NCI-H226 (cell line): ENCODE results near the gene IQSEC1.
A peak's percentile ranks its signal among the peaks of the same experiment; 100 is the strongest.

Experiments used
- DNase-seq: peaks from one replicate; pipeline ENCODE4 v3.0.0-alpha.2; 2015

IQSEC1 gene

DNA sequence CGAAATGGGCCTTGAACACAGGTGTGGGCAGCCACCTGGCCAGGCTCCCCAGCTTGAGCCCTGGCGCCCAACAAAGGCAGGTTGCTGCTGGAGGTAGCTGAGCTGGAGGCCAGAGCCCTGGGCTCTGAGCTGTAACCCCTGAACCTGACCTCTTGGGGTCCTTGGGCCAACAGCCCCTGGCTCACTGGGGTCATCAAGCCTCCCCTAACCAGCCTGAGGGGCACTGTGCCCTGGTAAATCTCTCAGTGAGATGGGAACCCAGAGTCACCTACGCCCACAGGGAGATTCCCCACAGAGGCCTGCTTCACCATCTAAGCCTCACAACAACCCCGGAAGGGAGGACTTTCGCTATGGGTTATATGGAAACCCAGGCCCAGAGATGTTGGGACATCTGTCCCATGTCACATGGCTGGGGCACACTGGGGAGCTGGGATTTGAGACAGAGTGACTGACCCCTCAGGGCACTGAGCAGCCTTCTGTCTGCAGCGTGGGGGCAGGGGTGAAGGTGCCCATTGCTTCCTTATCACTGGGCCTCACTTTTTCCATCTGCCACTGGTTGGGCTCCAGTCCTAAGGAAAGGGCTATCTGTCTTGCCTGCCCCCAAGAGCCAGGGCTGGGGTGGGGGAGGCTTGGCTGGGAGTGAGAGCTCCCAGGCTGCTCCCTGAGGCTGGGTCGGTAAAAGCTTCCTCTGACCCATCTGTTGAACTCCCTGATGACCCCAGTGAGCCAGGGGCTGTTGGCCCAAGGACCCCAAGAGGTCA lies 59.1 kb downstream of the IQSEC1 start:
- no peak for DNase-seq

GRCh38 chr3:13013566-13013965 lies 59.7 kb downstream of the IQSEC1 start:
- DNase-seq: no peak

DNA sequence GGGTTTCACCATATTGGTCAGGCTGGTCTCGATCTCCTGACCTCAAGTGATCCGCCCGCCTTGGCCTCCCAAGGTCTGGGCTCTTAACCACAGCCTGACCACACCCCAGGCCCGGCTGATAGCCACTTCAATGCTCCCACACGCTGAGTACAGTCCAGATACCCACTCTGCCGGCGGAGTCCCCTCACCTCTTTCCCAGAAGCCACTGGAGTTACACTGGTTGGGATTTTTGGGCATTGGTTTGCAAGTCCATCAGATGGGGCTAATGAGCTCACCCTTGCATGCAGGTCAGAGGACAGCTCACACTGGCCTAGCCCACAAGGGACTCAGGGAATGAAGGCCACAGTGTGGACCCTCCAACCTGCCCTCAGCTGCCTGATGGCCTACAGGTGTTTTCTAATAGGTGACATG lies 60.1 kb downstream of the IQSEC1 start:
- DNase-seq: no peak

DNA sequence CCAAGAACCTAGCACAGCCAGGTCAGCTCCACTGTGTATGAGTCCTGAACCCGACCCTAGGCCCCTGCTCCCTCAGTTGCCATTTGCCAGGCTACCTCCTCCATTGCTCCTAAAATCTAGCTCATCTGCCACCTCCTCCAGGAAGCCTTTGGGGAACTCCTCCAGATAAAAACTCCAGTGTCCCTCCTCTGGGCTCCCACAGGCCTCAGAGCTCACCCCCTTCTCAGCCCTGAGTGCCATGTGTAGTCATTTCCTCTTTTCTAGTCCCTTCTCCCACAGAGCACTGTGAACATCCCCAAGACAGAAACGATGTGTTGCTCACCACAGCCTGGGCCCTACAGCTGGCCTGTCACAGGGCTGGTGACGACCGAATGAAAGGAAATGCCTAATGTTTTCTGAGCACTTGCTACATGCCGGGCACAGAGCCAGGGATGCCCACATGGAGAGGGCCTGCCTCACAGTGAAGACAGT lies 61.0 kb downstream of the IQSEC1 start:
- no peak for DNase-seq

DNA sequence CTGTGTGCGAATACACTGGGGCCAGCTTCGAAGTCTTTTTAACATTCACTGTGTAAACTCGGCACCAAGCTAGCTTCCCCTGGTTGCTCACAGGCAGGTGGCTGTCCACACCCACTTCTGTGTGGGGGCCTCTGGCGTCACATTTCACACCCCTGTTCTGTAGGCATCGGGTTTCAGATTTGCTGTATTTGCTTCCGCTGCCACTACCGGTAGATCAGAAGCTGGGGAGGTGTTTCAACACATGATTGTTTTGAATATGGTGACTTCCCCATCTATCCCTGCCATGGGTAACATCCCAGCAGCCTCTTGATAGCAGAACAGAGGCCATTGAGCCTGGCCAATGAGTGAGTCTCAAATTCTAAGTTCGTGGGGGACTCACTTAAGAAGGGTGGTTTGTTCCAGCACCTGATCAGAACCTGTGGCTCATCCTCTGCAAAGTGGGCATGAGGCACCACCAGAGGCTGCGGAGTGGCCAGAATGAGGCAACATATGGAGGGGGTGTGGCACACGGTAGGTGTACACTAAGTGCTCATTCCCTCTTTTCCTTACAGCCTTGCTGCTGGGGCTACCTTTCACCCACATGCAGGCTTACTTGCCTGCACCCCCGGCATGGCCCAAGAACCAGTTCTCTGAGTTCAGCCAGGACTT lies 61.5 kb downstream of the IQSEC1 start:
- no peak for DNase-seq

GRCh38 chr3:13010780-13011572 lies 62.3 kb downstream of the IQSEC1 start:
- no peak for DNase-seq

DNA sequence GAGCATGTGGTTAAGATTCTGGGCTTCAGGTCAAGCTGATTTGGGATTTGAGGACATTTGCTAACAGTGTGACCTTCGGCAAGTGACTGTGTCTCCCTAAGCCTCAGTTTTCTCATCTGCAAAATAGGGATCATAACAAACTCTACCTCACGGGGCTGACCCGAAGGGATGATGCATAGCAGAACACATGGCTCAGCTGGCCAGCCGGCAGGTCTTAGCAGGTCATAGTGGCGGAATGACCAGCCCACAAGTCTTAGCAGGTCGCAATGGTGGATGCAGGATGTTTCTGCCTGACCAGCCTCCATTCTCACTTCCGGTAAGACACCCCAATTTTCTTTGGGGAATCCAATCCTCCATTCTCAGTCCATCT lies 63.3 kb downstream of the IQSEC1 start:
- no peak for DNase-seq

DNA sequence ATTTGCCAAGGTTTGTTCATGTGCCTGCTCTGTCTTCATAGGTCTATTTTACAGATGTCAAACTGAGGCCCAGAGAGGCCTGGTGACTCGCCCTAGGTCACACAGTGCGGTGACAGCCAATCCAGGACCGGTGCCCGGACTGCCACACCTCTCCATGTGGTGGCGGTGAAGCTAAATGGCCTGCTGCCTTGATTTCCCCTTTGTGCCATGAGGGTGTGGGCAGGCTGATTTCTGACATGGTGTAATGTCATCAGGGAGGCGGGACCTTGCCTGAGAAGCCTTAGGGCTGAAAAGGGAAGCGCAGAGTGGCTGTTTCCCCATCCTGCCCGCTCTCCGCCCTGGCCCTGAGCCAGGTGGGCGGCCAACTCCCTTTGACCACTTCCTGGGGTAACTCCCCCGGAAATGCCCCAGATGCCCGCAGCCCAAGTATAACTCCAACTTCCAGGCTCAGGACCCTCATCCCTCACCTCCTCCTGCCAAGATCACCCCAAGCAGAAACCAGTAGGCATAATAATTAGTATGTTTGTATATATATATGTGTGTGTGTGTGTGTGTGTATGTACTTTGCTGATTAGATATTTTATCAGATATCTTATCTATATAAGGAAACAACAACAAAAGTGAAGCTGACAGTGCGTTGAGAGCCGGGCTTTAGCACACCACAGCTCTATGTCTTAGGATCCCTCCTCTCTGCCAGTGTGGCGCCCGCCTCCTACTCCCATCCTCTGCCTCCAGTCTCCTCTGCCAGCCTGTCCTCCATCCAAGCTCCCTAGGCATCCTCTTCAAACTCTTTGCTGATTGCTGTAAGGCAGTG lies 63.9 kb downstream of the IQSEC1 start:
- peak; percentile 61 for DNase-seq

- no peak for DNase-seq
These were observed 64.9 kb downstream of the IQSEC1 start for GRCh38 chr3:13008155-13008995.

GRCh38 chr3:13007251-13007941 lies 65.8 kb downstream of the IQSEC1 start:
- no peak for DNase-seq

GRCh38 chr3:13006216-13006990 lies 66.8 kb downstream of the IQSEC1 start:
- DNase-seq: no peak

- no peak for DNase-seq
These were observed 67.9 kb downstream of the IQSEC1 start for GRCh38 chr3:13005301-13005700.

DNA sequence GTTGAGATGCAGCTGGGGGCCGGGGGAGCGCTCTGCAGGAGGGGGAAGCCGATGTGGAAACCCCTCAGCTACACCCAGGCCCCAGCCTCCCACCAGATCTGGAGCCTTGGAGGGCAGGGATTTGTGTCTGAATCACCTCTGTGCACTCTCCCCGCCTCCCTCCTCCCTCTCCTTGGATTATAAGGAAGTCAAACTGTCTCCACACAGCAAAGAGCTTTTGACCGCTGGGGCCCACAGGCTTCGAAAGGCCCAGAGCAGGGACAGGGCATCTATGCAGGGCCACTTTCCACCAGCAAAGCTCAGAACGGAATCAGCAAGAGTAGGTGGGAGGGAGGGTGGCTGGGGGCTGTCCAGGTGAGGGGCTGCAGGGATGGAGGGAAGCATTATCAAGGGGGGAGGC lies 68.9 kb downstream of the IQSEC1 start:
- no peak for DNase-seq

GRCh38 chr3:13003608-13004007 lies 69.6 kb downstream of the IQSEC1 start:
- DNase-seq: no peak

DNA sequence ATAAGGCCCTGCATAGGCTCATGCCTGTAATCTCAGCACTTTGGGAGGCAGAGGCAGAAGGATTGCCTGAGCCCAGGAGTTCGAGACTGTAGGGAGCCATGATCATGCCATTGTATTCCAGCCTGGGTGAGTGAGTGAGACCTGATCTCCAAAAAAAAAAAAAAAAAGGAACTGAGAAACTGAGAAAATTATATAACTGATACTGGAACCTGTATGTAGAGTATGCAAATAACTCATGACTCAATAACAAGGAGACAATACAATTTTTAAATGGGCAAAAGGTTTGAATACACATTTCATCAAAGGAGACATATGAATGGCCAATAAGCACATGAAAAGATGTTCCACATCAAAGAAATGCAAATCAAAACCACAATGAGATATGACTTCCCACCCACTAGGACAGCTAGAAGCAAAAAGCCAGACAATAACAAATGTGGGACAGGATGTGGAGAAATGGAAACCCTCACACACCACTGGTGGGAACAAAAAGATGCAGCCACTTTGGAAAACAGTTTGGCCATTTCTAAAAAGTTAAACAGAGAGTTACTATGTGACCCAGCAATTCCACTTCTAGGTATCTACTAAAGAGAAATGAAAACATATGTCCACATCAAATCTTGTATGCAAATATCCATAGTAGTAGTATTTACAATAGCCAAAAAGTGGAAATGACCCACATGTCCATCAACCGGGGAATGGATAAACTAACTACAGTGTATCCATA lies 70.7 kb downstream of the IQSEC1 start:
- DNase-seq: no peak

- DNase-seq: no peak
These were observed 73.8 kb downstream of the IQSEC1 start for GRCh38 chr3:12999147-13000140.

- DNase-seq: no peak
These were observed 74.6 kb downstream of the IQSEC1 start for GRCh38 chr3:12998648-12999047.

DNA sequence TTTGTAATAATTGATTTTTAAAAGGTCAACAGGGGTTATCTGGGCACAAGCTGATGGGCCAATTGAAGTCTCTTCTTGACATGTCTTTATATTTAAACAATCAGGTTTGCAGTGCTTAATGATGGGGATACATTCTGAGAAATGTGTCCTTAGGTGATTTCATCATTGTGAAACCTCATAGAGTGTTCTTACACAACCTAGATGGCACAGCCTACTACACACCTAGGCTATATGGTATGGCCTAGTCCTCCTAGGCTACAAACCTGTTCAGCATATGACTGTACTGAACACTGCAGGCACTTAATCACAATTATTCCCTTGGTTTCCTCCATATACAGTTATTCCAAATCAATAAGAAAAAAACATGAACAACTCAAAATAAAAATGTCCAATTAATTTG lies 75.8 kb downstream of the IQSEC1 start:
- DNase-seq: no peak

- DNase-seq: no peak
These were observed 77.1 kb downstream of the IQSEC1 start for GRCh38 chr3:12996181-12996506.
